Amygdala (tissue), 56 donors: Measurements from ENCODE around the gene EPGN.

ENCODE experiments used
- DNase-seq, 56 donors: peaks; one replicate each; lab custom pipeline; 2025; lab: John Stamatoyannopoulos, UW

EPGN gene

GRCh38 chr4:74308215-74308614, at the start of gene EPGN:
TSS of gene EPGN (plus strand) at chr4:74308470. CDS start at chr4:74308534, 64 bp downstream.
- DNase-seq: no peak

GRCh38 chr4:74258963-74259362, 49.3 kb upstream of the EPGN start:
- peak in 5 of 56 donors; percentile 2 to 9 (median 3) for DNase-seq

GRCh38 chr4:74260036-74260435, 48.2 kb upstream of the EPGN start:
- no peak for DNase-seq

- DNase-seq: no peak
These were observed 45.7 kb upstream of the EPGN start for GRCh38 chr4:74262522-74262921.

GRCh38 chr4:74263551-74263950, 44.7 kb upstream of the EPGN start:
- no peak for DNase-seq

GRCh38 chr4:74266081-74266480, 42.2 kb upstream of the EPGN start:
- DNase-seq: no peak

- no peak for DNase-seq
These were observed 40.2 kb upstream of the EPGN start for GRCh38 chr4:74267998-74268606.

GRCh38 chr4:74268643-74269042, 39.6 kb upstream of the EPGN start:
- no peak for DNase-seq

- DNase-seq: no peak
These were observed 29.8 kb upstream of the EPGN start for GRCh38 chr4:74278490-74278889.

- no peak for DNase-seq
These were observed 28.6 kb upstream of the EPGN start for GRCh38 chr4:74279716-74280115.

GRCh38 chr4:74282926-74283325, 25.3 kb upstream of the EPGN start:
- no peak for DNase-seq

GRCh38 chr4:74283614-74284013, 24.7 kb upstream of the EPGN start:
- no peak for DNase-seq

GRCh38 chr4:74284053-74284452, 24.2 kb upstream of the EPGN start:
- DNase-seq: no peak

- no peak for DNase-seq
These were observed 21.1 kb upstream of the EPGN start for GRCh38 chr4:74287164-74287563.

- no peak for DNase-seq
These were observed 20.5 kb upstream of the EPGN start for GRCh38 chr4:74287791-74288190.

- no peak for DNase-seq
These were observed 16.8 kb upstream of the EPGN start for GRCh38 chr4:74291471-74291870.

- DNase-seq: no peak
These were observed 16.0 kb upstream of the EPGN start for GRCh38 chr4:74292111-74292870.

- DNase-seq: no peak
These were observed 14.7 kb upstream of the EPGN start for GRCh38 chr4:74293558-74293957.

- no peak for DNase-seq
These were observed 13.6 kb upstream of the EPGN start for GRCh38 chr4:74294681-74295080.

- DNase-seq: no peak
These were observed 10.7 kb upstream of the EPGN start for GRCh38 chr4:74297539-74297938.

GRCh38 chr4:74304095-74304625, 4.1 kb upstream of the EPGN start:
- no peak for DNase-seq

- DNase-seq: no peak
These were observed 3.3 kb upstream of the EPGN start for GRCh38 chr4:74305000-74305399.
